HG02885 (cell line): ENCODE measurements around the gene GPR37L1.
"Not testable (repeated sequence)": the region's sequence is repeated elsewhere in the genome, so short reads cannot be mapped to it uniquely, and the experiment has no call there.

Experiments
- ATAC-seq: cut with Tn5 transposase; IDR thresholded peaks from one replicate; pipeline ENCODE4 v1.9.1; 2021; ENCODE audit warnings: mild to moderate bottlenecking; ENCODE audit not compliant: unreplicated experiment, poor library complexity

The GPR37L1 gene

DNA sequence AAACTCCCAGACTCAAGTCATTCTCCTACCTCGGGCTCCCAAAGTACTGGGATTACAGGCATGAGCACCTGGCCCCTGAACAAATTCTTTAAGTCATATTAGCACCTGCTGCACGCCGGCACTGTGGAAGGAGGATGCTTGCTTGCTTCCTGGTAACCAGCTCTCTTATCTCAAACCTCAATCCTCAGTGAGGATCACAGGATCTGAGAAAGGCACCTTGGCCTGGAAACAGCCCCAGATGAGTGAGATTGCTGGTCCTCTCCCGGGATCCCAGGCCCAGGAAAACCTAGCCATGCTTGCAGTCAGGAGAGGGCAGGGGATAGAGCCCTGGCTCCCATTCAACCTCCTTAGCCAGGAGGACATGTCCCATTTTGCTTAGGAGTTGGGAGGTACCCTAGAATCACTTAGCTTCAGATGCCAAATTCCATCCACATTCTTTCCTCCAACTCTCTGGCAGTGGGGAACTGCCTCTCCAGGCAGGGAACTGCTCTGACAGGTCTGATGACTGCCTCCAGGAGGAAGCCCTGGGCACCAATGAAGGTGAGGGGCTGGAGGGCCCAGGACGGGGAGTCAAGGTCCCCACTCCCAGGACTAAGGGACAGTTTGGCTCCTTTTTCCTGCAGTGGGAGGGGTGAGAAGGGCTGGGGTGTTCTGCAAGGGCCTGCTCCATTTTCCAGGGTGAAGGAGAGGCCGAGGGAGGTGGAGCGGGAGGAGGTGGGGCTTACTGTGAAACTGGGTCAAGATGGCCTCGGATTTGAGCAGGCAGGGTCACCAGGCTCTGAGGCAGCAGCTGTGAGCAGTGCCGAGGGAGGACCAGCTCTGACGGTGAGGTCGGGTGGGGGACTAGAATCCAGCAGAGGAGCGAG is 9.5 kb downstream of the GPR37L1 start:
- no peak for ATAC-seq

DNA sequence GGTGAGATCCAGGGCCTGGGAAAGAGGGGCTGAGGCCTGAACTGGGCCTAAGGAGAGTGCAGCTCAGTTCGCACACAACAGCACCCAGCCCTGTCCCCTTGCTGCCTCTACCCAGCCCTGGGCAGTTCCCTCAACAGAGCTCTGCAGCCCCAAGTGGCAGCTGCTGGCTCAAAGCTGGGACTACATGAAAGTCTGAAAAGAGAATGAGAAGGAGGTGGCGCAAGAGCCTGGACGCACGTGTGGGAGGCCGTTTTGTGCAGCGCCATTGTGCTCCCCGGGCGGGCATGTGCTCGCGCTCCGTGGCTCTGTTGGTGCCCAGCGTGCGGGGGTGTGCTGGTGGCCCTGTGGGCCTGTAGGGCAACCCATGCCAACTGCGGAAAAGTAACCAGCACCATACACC is 10.3 kb downstream of the GPR37L1 start:
- no peak for ATAC-seq

DNA sequence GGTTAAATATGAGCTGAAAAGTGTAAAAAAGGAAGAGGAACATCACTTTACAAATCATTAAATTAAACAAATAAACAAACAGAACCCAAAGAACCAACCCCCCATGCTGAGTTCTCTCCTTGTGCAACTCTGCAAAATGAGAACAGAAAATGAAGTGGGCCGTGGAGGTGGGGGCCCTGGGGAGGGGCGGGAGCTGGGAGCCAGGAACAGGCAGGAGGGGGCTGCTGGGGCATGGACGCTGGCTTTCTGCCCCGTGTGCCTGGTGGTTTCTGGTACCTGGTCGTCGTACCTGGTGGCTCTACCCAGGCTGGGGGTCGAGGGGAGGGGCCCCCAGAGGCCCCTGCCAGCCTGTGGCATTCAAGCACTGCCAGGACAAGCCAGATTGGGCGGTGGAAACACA is 10.8 kb downstream of the GPR37L1 start:
- ATAC-seq, result no peak

DNA sequence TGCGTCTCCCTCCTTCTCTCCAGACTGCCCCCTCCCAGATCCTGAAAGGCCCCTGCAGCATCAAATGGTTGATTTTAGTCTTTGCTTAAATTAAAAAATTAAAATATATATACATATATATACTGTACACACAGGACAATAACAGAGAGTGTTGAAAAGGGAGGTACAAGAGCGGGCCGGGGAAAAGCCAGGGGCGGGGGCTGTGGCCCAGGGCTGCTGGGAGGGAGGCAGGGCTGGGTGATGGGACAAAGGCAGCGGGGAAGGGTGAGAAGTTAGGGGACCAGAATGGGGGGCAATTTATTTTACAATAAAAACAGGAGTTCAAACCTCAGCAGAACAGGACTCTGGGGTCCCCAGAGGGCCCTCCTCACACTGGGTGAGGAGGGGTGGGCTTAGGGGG is 11.3 kb downstream of the GPR37L1 start:
- ATAC-seq, result no peak

DNA sequence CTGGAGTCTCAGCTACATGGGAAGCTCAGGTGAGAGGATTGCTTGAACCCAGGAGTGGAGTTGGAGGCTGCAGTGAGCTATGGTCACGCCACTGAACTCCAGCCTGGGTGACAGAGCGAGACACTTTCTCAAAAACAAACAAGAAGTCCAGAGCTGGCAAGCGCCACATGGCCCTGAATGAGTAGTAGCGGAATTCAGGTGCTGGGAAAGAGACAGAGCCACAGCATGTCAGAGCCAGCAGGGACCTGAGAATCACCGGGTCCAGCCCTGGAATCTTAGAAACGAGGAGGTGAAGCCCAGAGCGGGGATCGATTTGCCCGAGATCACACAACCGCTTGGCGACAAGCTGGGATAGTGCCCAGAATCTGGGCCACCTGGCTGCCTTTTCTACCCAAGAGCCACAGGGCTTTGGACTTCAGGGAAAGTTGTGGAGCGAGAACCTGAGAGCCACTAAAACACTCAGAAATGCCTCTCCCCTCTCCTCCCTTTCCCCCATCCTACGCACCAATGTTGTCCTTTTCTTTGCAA is 12.0 kb downstream of the GPR37L1 start:
- no peak for ATAC-seq

DNA sequence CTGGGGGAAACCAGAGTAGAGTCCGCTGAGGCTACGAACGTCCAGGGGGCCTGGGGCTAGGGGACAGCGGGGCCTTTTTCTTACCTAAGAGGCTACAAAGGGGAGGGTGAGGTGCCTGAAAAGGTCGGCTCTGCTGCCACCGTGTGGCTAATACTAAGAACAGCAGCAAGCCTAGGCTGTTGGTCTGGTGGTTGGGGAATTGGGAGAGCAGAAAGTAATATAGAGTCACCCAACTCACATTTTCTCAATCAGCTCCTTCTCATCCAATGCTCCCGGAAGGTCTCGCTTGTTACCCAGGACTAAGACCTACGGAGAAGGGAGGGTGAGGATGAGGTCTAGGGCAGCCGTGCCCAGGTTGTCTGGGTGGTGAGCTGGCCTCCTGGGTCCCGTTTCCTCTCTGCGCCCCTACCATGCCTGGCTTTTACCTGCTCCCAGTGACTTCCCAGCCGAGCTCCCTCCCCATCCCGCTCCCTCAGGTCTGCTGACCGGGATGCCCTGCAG is 12.6 kb downstream of the GPR37L1 start:
- peak; percentile 67 for ATAC-seq

DNA sequence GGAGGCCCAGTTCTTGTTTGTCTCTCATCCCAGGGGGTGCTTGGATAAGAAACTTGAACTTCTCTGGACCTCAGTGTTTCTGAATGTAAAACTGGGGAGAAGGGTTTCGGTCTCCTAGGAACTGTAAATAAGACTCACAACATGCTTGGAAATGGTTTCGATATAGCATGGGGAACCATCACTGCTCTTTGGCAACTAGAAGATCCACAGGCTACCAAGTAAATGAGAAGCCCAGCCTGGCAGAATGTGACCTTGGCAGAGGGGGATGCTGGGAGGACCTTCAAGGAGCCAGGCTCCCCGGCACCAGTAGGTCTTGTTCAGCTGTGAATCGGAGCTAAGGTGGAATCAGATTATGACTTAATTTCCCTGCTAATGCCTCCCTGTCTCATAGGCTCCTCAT is 18.1 kb downstream of the GPR37L1 start:
- no peak for ATAC-seq

DNA sequence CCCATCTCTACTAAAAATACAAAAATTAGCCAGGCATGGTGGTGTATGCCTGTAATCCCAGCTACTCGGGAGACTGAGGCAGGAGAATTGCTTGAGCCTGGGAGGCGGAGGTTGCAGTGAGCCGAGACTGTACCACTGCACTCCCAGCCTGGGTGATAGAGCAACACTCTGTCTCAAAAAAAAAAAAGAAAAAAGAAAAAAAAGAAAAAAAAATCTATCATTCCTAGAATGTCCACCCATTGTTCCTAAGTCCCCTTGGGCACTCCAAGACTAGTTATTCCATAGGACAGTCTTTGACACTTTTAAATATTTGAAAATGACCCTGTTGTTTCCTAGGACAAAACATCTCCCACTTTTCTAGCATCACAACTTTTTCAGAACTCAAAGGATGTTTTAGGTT is 18.8 kb downstream of the GPR37L1 start:
- not testable (repeated sequence) for ATAC-seq

DNA sequence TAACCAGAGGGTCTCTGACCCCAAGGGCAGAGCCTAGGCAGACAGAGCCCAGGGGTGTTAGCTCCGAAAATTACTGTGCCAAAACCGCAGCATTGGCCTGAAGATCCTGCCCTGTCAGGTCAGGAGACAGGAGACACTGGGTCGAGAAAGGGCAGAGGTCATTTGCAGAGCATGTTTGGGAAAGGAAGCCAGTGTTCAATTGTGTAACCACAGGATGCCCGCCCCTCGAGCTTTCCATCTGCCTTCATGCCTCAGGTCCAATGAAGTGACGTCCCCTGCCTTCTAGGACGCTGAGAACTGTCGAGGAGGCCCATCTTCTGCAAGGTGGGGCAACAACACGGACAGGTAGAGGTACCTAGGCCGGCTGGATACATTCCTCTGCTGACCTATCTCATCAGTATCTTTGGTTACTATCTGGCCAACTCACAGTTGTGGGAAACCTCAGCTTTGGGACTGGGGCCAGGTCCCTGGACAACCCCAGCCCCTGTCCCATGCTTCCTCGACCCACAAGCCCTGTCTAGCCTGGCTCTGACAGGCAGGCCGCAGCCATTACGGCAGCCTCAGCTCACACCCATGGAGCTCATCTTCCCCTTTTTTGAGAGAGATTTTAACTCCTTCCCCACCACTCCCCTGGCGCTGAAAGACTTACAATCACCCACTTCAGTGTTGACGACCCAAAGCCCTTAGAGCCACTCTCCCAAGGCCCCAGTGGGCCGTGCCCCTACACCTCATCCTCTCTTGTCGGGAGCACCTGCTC is 20.5 kb downstream of the GPR37L1 start:
- peak; percentile 19 for ATAC-seq

DNA sequence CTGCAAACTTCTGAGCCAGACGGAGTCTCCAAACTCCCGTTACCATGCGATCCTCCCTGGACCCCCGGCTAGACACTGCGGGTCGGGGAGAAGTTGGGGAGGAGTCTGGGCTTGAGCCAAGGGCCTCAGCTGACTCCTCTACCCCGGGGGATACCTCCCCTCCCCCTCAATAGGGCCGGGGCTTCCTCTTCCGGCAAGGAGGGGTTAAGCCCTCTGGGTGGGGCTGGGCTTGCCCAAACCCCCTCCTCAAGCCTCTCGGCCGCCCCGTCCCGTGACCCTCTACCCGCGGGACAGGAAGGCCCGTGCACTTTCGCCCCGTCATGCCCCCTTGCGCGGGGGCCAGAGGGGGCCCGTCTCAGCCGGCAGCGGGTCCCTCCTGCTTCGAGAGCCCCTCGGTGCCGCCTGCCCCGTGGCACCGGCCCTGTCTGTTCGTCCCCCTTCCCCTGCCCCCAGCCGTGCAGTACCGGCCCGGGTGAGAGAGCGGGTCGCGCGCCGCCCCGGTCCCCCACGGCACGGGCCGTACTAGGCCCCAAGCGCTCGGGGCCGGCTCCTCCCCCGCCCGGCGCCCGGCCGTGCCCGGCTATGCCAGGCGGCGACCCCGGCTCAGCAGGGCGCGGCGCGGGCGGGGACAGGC is 21.2 kb downstream of the GPR37L1 start:
- peak; percentile 51 for ATAC-seq

DNA sequence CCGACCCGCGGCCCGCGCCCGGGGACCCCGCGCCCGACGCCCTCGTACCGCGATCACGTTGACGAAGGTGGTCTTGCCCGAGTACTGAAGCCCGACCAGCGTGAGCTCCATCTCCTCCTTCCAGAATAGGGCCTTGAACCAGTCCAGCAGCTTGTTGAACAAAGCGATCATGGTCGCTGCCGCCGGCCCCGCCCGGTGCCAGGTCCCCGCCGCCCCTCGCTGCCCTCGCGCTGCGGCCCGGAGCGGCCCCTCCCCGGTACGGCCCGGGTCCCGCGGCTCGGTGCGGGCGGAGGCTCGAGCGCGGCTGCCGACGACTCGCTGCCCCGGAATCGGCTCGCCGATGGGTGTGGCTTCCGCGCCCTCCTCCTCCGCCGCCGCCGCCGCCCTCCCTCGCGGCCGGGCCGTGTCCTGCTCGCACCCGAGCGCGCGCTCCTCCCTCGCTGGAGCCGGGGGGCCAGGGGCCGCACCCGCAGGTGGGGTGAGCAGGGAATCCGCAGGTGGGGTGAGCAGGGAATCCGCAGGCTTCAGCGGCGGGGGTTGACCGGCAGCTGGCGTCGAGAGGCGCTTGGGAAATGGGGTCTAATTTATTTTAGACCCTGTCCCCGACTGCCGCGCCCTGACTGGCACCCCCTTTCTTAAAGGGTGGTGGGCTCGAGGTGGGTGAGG is 21.8 kb downstream of the GPR37L1 start, which contains the start of gene ARL8A:
ARL8A (minus strand) TSS at position 336 of the 666 bp plus-strand sequence; CDS start at position 171, 165 bp downstream.
- ATAC-seq, result peak; percentile 75

DNA sequence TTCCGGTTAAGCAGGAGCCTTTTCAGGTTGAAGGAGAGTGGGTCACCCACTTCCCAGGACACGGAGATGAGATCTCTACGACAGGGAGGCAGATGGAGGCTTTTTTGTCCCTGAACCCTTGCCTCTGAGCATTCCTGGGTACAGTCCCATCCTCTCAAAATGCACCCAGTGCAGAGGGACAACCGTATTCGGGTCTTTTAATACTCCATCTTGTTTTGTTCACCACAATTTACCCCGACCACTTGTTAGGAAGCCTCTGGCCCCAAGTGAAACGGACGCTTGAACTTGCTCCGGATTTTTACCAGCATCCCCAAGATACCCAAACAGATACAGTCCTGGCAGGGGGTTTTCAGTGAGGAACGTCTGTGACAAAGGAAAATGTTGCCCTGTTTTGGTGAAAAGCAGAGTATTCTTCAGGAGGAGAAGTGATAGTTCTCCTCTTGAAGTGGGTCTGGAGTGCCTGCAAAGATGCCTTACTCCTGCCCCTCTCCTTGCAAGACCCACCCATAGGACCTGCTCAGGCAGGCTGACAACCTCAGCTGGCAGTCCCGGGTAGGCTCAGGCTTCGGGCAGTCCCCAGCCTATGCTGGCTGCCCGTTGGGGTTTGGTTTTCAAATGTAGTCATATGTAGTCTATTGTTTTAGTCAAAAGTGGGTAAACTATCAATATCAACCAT is 22.5 kb downstream of the GPR37L1 start:
- ATAC-seq, result no peak

DNA sequence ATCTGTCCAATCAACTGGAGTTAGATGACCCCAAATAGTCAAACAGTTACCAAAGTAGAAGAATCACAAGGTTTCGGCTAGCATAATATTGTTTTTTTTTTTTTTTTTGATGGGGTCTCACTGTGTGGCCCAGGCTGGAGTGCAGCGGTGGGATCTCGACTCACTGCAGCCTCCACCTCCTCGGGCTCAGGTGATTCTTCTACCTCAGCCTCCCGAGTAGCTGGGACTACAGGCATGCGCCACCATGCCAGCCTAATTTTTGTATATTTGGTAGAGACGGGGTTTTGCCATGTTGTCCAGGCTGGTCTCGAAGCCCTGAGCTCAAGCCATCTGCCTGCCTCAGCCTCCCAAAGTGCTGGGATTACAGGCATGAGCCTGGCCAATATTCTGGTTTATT is 23.0 kb downstream of the GPR37L1 start:
- not testable (repeated sequence) for ATAC-seq

DNA sequence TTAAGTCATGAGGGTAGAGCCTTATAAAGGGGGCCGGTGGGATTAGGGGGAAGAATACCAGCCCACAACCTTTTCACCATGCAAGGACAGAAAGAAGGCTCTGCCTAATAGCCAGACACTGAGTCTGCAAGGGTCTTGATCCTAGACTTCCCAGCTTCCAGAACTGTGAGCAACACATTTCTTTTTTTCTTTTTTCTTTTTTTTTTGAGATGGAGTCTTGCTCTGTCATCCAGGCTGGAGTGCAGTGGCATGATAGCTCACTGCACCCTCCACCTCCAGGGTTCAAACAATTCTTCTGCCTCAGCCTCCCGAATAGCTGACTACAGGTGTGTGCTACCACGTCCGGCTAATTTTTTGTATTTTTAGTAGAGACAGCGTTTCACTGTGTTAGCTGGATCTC is 23.6 kb downstream of the GPR37L1 start:
- no peak for ATAC-seq

DNA sequence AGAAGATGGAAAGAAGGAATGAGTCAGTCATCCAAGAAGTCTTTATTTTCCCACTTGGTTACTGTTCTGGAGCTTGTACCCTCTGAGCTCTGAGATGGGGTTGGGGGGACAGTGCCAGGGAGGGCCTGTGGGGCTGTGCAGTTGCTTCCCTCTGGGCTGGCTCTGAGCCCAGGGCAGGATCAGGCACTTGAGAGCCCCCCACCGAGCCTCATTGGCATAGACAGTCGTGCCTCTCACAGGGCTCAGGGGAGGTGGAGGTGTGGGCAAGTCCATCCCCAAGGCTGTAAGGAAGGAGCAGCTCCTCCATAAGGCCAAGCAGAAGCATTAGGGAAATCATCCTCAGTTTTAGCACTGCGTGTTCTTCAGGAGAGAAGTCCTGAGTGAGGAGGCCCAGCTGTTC is 24.3 kb downstream of the GPR37L1 start:
- no peak for ATAC-seq

DNA sequence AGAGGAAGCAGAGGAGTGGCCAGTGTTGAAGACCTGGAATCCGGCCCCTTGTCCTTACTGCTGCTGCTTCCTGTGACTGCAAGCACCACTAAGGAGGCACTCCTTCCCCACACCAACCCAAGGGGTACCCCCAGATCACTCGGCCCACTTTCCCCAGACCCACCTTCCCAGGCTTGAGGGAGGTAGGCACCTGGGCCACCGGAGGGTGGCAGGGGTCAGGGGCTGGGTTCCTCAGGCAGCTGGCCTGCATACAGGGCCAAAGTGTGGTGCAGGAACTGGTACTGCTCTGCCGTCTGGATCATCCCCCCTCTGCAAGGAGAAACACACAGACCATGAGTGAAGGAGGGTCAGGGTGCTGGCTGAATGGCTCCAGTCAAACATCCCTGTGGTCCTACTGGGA is 25.7 kb downstream of the GPR37L1 start:
- no peak for ATAC-seq

DNA sequence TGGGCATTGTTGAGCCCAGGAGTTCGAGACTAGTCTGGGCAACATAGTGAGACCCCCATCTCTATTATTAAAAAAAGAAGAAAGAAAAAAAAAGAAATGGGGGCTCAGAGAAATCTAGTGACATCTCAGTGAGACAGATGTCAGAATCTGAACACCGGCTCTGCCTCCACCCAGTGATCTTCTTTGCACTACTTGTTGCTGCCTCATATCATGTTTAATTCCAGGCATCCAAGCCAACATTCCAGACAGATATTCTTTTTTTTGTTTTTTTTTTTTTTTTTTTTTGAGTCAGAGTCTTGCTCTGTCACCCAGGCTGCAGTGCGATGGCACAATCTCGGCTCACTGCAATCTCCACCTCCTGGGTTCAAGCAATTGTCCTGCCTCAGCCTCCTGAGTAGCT is 26.8 kb downstream of the GPR37L1 start:
- no peak for ATAC-seq

DNA sequence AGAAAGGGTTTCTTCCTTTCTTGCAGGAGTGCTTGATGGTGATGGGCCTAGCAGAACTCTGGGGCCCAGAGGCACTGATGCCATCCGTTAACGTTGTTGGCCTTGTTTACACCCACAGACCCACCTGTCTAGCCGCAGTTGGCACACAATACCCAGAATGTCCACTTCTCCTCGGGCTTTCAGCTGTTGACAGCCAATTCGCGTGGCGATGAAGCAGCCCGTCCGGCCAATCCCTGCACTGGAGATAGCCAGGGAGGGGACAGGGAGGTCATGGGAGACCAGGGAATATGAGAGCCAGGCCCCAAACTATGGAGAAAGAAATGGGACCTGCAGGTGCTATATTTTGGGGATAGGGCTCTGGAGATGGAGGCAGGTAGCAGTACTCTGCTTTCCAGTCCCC is 27.5 kb downstream of the GPR37L1 start:
- ATAC-seq, result no peak

DNA sequence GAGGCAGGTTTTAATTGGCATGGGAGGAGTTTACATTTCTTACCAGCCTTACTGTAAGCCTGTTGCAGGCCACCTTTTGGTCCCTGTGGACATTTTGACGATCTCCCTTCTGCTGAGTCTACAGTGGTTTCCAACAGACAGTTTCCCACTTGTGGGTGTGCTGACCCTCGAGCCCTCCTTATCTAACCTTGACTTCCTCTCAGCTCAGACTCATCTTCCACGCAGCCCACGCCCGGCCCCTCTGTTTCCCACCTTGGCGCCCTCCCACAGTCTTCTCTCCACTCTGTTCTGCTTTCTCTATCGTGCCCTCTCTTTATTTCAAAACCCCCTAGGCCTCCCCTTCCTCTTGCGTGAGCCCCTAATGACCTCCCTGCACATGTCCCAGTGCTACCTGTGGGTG is 27.9 kb downstream of the GPR37L1 start:
- ATAC-seq, result no peak

DNA sequence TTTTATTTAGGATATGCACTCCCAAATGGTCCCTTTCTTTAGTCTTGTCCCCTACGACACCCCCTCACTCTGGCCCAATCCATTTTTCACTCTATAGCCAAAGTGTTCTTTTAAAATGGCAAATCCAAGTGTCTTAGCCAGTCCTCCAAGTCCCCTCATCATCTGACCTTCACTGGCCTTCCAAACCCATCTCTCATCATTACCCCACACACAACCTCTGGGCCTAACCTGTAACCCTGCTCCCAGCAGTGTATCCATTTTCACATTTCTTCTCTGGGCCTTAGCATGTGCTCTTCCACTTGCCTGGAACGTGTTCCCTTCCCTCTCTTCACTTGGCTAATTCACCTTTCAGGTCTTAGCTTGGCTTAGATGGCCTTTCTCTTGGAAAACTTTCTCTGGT is 28.3 kb downstream of the GPR37L1 start:
- no peak for ATAC-seq
